Measurements from ENCODE around the gene UMODL1.
A peak's percentile ranks its signal among the peaks of the same experiment; 100 is the strongest.

UMODL1 gene

GRCh38 chr21:42071146-42071737, at the start of gene UMODL1:
Gene UMODL1, plus strand, starts transcription at chr21:42071317. Its CDS starts 0 bp downstream, at chr21:42071317.
- DNase-seq (ENCODE audit: low read depth) = no peak

- DNase-seq (ENCODE audit: low read depth) = no peak
Measured at GRCh38 chr21:42021371-42022090, 49.6 kb upstream of the UMODL1 start.

GRCh38 chr21:42022091-42022430, 49.1 kb upstream of the UMODL1 start:
- no peak for DNase-seq (ENCODE audit: low read depth)

DNA sequence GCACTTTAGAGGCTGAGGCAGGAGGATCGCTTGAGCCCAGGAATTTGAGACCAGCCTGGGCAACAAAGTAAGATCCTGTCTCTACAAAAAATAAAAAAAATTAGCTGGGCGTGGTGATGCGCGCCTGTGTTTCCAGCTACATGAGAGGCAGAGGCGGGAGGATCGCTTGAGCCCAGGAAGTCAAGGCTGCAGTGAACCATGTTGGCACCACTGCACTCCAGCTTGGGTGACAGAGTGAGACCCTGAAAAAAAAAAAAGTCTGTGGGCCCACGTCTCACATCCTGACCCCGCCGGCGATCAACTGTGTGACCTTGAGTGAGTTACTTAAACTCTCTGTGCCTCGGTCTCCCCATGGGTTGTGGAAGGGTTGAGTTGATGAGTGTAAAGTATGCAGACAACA, 48.2 kb upstream of the UMODL1 start:
- DNase-seq (ENCODE audit: low read depth) = no peak

DNA sequence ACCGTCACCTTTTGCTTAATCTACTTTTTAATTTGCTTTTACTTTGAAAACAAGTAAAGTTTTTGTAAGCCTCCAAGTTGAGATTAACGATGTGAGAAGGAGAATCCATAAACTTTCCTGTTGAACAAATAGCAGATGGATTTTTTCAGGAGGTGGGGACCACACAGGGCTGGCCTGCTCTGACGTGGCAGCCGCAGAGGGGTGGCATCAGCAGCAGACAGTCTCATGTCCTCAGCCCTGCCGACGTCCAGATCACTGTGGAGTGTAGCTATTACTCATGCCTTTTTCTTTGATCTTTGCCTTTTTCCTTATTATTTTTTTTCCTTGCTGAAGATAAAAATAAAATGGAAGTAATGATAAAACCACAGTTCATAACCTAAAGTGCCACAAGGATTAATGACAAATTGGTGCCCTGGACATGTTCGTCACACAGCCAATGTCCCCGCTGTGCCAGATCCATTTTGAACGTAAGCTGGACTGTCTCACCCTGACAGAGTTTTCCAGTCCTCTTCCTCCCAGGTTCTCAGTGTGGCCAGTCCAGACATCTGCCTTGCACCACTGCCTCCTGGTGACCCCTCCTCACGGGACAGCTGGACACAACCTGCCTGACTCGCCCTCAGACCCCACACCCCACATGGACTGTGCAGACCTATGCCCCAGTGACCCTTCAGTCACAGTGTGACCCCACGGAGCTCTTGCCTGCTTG, 45.6 kb upstream of the UMODL1 start:
- no peak for DNase-seq (ENCODE audit: low read depth)

DNA sequence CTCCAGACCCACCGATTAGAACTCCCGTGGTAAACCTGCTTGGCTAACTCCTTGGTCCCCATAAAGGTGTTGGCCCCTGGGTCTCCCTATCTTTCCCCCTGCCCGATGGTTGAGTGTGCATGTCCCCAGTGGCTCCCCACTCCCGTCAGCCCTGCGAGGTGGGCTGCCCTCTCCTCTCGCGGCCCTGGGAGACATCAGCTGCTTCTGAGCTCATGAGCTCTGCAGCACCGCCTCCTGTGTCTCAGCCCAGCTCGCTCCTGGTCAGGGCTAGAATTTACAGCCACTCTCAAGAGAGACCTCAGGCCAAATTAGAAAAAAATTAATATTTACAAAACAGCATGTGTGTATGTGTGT, 45.1 kb upstream of the UMODL1 start:
- DNase-seq (ENCODE audit: low read depth) = no peak

DNA sequence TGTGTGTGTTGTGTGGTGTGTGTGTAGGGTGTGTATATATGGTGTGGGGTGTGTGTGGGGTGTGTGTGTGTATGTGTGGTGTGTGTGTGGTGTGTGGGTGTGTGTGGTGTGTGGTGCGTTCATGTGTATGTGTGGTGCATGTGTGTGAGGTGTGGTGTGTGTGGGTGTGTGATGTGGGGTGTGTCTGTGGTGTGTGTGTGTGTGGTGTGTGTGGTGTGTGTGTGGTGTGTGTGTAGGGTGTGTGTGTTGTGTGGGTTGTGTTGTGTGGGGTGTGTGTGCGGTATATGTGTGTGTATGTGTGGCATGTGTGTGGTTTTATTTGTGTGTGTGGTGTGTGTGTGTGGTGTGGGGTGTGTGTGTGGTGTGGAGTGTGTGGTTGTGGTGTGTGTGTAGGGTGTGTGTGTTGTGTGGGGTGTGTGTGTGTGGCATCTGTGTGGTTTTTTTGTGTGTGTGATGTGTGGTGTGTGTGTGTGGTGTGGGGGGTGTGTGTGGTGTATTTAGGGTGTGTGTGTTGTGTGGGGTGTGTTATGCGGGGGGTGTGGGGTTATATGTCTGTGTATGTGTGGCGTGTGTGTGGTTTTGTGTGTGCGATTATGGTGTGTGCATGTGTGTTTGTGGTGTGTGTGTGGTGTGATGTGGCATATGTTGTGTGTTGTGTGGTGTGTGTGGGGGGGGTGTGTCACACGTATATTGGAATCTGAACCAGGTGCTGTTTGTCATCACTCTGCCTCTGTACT, 43.9 kb upstream of the UMODL1 start:
- no peak for DNase-seq (ENCODE audit: low read depth)

DNA sequence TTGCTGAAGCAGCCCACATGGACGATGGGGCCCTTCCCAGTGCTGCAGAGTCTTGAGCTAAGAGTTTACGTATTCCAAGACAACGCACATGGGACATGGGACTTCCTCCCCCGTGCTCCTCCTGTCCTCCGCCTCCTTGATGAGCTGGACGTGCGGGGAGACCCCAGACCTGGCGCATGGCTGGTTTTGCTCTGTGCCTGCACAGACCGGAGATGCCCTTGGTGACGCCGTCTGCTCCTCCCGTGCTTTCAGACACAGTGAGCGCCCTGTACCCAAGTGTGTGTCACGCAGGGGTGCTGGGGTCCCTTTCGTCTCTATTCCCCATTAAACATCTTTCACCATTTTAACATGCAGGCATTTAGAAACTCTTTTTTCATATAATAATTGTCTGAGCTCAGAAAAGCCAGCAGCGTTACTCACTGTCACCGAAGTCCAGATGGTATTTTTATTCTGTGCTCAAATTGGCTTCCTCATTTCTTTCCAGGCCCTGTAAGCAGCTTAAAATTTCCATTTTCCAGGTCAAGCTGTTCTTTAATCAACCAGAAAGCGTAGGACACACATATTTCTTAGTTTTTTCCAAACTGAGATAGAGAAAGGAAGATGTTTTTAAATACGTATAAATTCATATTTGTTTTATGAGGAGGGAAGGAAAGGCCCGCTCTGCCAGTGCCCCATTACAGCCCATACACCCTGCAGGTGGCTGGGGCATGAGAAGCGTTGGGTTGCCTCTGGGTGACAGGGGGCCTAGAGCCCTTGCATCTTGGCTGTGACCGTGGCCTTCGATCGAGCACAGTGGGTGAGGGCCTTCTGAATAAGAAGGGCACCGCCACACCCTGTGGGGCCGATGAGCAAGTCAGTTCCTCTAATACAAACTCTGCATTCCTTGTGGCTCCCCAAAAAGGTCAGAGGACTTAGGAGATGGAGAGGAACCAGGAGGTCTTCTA, 43.0 kb upstream of the UMODL1 start:
- DNase-seq (ENCODE audit: low read depth) = no peak

- no peak for DNase-seq (ENCODE audit: low read depth)
Measured at GRCh38 chr21:42028766-42029425, 42.2 kb upstream of the UMODL1 start.

DNA sequence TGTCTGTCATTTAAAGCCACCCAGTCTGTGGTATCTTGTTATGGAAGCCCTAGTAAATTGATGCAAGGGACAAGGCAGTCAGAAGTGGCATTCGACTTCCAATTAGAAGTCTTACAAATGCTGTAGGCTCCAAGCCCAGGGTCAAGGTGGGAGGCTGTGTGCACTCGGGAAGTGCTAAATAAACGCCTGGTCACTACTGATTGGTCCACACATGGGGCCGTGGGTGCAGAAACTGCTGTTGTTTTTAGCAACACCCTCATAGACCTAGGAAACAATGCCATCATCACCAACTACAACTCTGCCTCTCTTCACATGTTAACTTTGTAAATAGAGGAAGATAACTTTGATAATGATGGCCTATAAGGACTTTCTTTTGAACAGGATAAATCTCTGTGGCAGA, 40.8 kb upstream of the UMODL1 start:
- no peak for DNase-seq (ENCODE audit: low read depth)

DNA sequence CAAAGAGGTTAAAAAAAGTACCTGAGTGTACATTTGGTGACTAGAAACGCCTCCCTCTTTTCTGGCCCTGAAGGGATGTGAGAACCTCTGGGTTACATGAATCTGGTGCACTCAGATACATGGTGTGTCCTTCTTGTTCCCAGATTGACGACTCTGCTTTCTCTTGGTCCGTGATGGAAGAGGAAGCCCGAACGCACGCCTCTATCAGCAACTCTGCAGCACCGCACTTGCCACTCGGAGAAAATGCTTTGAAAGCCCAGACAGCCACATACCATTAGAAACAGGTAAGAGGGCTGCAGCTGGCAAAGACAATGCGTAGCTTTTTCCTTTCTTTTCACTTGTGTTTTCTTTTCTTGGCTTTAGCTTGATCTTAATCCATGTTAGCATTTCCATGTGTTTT, 39.9 kb upstream of the UMODL1 start:
- DNase-seq (ENCODE audit: low read depth) = no peak

- DNase-seq (ENCODE audit: low read depth) = no peak
Measured at GRCh38 chr21:42031816-42032215, 39.3 kb upstream of the UMODL1 start.

DNA sequence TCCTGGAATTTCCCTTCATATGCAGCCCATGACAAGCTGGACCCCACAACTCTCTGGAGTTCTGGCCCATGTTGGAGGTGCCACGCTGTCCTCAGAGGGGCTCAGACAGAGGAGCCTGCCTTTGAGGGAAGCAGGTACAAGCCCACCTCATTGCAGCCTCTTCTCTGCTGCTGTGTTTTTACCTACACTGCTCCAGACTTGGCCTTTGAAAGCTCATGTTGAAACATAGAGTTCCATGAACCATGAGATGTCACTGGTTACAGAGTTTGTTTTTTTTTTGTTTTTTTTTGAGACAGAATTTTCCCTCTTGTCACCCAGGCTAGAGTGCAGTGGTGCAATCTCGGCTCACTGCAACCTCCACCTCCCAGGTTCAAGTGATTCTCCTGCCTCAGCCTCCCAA, 38.9 kb upstream of the UMODL1 start:
- no peak for DNase-seq (ENCODE audit: low read depth)

DNA sequence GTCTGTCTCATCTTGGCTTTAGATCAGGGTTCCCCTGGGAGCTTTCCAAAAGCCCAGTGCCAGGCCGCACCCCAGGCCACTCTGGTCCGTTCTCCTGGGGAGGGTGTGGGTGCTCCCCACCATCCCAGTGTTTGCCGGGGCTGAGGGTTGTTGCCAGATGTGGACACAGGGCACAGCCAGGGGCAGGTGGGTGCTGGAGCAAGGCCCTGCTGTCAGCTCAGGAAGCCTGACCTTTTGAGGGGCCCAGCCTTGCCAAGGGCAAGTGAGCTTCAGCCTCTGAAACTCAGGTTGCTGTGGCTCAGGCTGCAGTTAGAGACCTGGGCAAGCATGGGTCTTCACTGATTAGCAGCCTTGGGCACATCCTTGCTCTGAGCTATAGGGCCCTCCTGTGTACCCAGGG, 38.1 kb upstream of the UMODL1 start:
- DNase-seq (ENCODE audit: low read depth) = no peak

GRCh38 chr21:42036313-42036712, 34.8 kb upstream of the UMODL1 start:
- DNase-seq (ENCODE audit: low read depth) = no peak

- DNase-seq (ENCODE audit: low read depth) = no peak
Measured at GRCh38 chr21:42037516-42037915, 33.6 kb upstream of the UMODL1 start.

GRCh38 chr21:42037943-42038342, 33.2 kb upstream of the UMODL1 start:
- no peak for DNase-seq (ENCODE audit: low read depth)

DNA sequence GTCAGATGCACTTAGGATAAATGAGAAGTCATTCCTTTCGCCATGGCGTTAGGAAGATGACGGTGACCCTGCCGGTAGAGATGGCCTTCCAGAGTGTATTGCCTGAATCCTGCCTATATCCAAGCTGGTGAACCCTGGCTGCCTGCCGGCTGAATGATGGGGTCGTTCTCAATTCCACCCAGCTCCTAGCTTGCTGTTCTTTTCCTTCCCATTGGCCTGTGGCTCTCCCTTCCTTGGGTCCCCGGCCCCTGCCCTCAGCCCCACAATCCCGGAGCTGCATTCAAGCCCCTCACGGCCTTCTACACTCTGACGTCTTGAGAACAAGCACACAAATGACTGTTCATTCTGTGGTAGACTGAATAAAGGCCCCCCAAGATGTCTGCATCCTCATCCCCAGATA, 32.7 kb upstream of the UMODL1 start:
- DNase-seq (ENCODE audit: low read depth) = no peak

DNA sequence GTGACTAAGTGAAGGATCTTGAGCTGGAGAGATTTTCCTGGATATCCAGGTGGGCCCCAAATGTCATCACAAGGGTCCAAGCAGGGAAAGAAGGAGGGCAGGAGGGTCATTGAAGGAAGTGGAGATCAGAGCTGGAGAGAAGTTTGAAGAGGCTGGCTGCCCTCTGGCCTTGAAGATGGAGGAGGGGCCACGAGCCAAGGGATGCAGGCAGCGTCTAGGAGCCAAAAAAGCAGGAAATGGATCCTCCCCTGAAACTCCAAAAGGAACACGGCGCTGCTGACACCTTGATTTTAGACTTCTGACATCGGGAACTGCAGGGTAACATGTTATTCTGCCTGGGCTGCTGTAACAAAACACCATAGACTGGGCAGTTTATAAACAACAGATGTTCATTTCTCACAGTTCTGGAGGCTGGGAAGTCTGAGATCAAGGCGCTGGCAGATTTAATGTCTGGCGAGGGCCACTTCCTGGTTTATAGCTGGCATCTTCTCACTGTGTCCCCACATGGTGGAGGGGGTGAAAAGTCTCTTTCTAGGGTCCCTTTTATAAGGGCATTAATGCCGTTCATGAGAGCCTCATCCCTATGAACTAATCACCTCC, 32.2 kb upstream of the UMODL1 start:
- no peak for DNase-seq (ENCODE audit: low read depth)

- peak; percentile 54 for DNase-seq (ENCODE audit: low read depth)
Measured at GRCh38 chr21:42039470-42039901, 31.6 kb upstream of the UMODL1 start.

- no peak for DNase-seq (ENCODE audit: low read depth)
Measured at GRCh38 chr21:42039911-42040351, 31.2 kb upstream of the UMODL1 start.

Measured in stromal cell of bone marrow (primary cell).